GM13977 (cell line): Measurements from ENCODE around the gene ALDH16A1.

Experiments
- DNase-seq: peaks from one replicate; pipeline ENCODE4 v3.0.0; 2012; ENCODE audit warnings: low spot score
- CTCF ChIP-seq: IDR thresholded peaks from 2 replicates; pipeline ENCODE4 v1.5.1; 2012; ENCODE audit warnings: mild to moderate bottlenecking, control low read depth; ENCODE audit not compliant: insufficient read depth; ENCODE audit errors: extremely low read depth, missing control alignments
- in situ Hi-C: fragments of 300-500 bp; cut with MboI; formaldehyde crosslinking; loops from one replicate; pipeline ENCODE4 v1.12.0; 2022; ENCODE audit warnings: low sequenced_read_pairs, low pct_unique_long_range_greater_than_20kb, mixed read lengths, inconsistent platforms; ENCODE audit not compliant: unreplicated experiment

The ALDH16A1 gene

DNA sequence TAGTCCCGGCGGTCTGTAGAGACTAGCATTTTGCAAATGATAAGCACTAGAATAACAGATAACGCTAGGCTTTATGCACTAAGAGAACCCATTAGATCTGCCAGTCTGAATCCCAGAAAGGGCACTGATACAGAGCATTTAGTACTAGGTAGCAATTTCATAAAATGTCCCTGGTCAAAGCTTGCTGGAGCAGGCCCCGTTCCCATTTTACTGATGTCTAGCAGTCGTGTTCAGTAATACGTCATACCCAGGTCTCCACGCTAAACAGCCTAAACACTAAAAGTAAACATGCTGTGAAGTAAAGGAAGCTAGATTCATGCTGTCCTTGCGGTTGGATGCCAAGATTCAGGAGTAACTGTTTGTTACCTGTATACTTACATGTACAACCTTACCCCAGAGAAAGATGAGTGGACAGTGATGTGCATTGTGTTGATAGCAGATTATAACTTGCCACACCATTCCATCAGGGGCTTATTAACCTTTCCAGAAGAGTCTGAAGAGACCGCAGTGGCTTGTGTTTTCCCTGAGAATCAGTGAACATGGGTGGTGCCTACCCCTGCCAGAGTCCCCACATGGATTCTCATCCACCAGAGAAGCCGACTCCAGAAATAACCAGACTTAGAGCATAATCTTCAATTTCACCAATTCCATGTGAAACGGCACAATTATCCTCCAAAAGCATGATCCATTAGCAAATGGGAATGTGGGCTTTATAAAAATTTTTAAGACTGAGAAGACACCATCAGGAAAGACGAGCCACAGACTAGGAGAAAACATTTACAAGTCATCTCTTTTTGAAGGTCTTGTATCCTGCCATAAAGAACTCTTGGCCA is 39.8 kb downstream of the ALDH16A1 start:
- DNase-seq = no peak
- in situ Hi-C loops = no loop called here
- no peak for TF ChIP-seq CTCF

DNA sequence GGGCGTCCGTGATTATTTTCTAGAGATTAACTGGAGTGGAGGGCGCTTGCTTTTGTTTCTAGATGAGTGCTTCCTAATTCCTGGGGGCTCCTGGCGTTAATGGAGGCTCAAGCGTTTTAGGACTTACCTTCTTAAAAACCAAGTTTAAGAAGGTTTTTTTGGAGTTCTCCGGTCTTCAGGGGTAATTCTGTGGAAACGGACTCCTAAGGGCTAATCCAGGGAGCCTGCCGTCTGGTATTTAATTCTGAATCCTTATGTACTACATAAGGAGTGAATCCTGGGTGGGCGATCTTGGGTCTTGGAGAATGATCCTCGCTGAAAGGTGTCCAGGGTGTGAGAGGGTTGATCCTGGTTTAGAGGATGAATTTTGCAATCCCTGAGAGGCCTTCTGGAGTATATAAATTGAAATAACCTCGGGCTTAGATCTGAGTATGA is 43.6 kb downstream of the ALDH16A1 start:
- no peak for TF ChIP-seq CTCF
- in situ Hi-C loops = no loop called here
- no peak for DNase-seq

GRCh38 chr19:49497047-49497788 is 44.2 kb downstream of the ALDH16A1 start:
- in situ Hi-C loops = no loop called here
- no peak for TF ChIP-seq CTCF
- peak; percentile 69 for DNase-seq

DNA sequence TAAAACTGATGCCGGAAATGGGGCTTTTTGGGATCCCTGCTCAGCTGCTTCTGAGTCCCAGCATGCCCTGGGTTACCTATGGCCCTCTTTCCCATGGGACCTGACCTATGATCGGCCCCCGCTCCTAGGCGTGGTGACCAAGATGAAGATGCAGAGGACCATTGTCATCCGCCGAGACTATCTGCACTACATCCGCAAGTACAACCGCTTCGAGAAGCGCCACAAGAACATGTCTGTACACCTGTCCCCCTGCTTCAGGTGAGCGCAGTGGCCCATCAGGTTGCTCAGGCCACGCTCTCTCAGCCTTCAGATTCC is 44.7 kb downstream of the ALDH16A1 start:
- DNase-seq = no peak
- no peak for TF ChIP-seq CTCF
- in situ Hi-C loops = no loop called here

DNA sequence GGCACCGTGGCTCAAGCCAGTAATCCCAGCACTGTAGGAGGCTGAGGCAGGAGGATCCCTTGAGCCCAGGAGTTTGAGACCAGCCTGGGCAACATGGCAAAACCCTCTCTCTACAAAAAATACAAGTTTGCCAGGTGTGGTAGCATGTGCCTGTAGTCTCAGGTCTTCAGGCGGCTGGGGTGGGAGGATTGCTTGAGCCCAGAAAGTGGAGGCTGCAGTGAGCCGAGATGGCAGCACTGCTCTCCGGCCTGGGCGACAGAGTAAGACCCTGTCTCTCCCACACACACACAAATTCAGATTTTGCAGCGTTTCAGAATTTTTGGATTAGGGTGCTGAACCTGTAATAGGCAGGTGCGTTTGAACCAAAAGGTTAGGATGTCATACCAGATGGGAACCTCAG is 45.5 kb downstream of the ALDH16A1 start:
- no peak for DNase-seq
- in situ Hi-C loops = no loop called here
- TF ChIP-seq CTCF = no peak

DNA sequence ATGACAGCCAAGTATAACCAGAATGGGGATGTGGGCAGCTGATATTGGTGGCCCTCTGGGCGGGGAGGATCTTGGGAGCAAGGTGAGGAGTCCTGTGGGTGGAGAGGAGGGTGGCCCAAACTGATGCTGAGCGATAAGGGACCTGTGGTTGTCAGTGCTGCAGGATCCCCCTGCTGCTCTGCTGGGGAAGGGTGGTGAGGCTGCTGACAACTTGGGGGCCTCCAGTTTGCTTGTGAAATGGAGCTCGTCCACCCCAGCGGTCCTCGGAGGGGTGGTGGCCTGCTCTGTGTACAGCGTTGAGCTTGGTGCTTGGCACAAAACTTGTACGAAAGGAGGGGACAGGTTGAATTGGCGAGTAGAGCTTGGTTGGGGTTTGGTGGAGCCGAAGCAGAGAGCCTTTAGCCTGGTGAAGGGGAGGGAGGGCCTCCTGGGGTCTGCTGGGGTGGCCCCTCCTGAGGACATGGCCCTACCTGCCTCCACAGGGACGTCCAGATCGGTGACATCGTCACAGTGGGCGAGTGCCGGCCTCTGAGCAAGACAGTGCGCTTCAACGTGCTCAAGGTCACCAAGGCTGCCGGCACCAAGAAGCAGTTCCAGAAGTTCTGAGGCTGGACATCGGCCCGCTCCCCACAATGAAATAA is 46.1 kb downstream of the ALDH16A1 start:
- TF ChIP-seq CTCF = no peak
- in situ Hi-C loops = no loop called here
- no peak for DNase-seq
